Fibroblast of lung (primary cell): ENCODE results near the gene RCL1. TPM values are rescaled to one million over a fixed set of nuclear protein-coding genes. Genes with fewer than 3 reads are reported as not detected.

ENCODE experiments used
- DNase-seq, 2 donors: peaks; one replicate each; pipeline versions ENCODE4 v3.0.0 to v3.0.0-alpha.2; 2010; ENCODE audit warnings: low read depth in 2 of 2
- H2AFZ ChIP-seq: 2 replicates; pipeline ENCODE4 v1.5.1; 2012; ENCODE audit warnings: low read length, control low read depth, inconsistent platforms
- H3K27ac ChIP-seq: 2 replicates; pipeline ENCODE4 v1.5.1; 2011; ENCODE audit warnings: low read length, control low read depth; ENCODE audit not compliant: insufficient read depth
- H3K27me3 ChIP-seq: 2 replicates; pipeline ENCODE4 v1.5.1; 2011; ENCODE audit warnings: mild to moderate bottlenecking, low read length; ENCODE audit not compliant: control insufficient read depth, insufficient read depth
- H3K36me3 ChIP-seq: 2 replicates; pipeline ENCODE4 v1.5.1; 2011; ENCODE audit warnings: low read length; ENCODE audit not compliant: control insufficient read depth, insufficient read depth
- H3K4me1 ChIP-seq: 2 replicates; pipeline ENCODE4 v1.5.1; 2011; ENCODE audit warnings: low read length; ENCODE audit not compliant: control insufficient read depth, insufficient read depth; ENCODE audit errors: extremely low read depth
- H3K4me2 ChIP-seq: 2 replicates; pipeline ENCODE4 v1.5.1; 2011; ENCODE audit warnings: low read length, control low read depth; ENCODE audit not compliant: insufficient read depth; ENCODE audit errors: extremely low read depth
- H3K4me3 ChIP-seq, 4 experiments: fragments of 200-600 bp in 1 of 4; sonication (generic) in 1 of 4; replicated peaks in 1 of 4; 2 replicates each; pipeline ENCODE4 v1.5.1; 2011 to 2016; ENCODE audit warnings: low read length in 4 of 4, low read depth in 3 of 4, mild to moderate bottlenecking in 3 of 4, control low read depth in 2 of 4, inconsistent platforms in 1 of 4, mixed read lengths in 1 of 4; ENCODE audit not compliant: insufficient read depth in 1 of 4; ENCODE audit errors: control extremely low read depth in 1 of 4
- H3K79me2 ChIP-seq: 2 replicates; pipeline ENCODE4 v1.5.1; 2012; ENCODE audit warnings: mild to moderate bottlenecking, low read length, inconsistent platforms; ENCODE audit not compliant: control insufficient read depth, insufficient read depth
- H3K9ac ChIP-seq: 2 replicates; pipeline ENCODE4 v1.5.1; 2011; ENCODE audit warnings: mild to moderate bottlenecking, low read length, control low read depth; ENCODE audit not compliant: insufficient read depth
- H3K9me3 ChIP-seq: 2 replicates; pipeline ENCODE4 v1.5.1; 2012; ENCODE audit warnings: low read depth, low read length; ENCODE audit not compliant: control insufficient read depth, insufficient read depth
- H4K20me1 ChIP-seq: 2 replicates; pipeline ENCODE4 v1.5.1; 2011; ENCODE audit warnings: low read length; ENCODE audit not compliant: control insufficient read depth, insufficient read depth; ENCODE audit errors: extremely low read depth
- CTCF ChIP-seq, 2 donors: IDR thresholded peaks in 1 of 2; conservative IDR thresholded peaks in 1 of 2; 1 replicate in 1 of 2; 2 replicates in 1 of 2; pipeline ENCODE4 v1.5.1; 2011 to 2012; ENCODE audit warnings: low read length in 2 of 2, control low read depth in 1 of 2, inconsistent platforms in 1 of 2, low read depth in 1 of 2, mild to moderate bottlenecking in 1 of 2
- EZH2 ChIP-seq: IDR thresholded peaks from 2 replicates; pipeline ENCODE4 v1.5.1; 2012; ENCODE audit warnings: low read length, control low read depth, mild to moderate bottlenecking; ENCODE audit errors: missing control alignments
- polyA plus RNA-seq, 2 donors: library from polyadenylated mRNA; depleted of rRNA in 1 of 2; stranded (reverse) in 1 of 2; unstranded in 1 of 2; fragments of >200 nt; gene quantifications; 2 replicates each; pipeline ENCODE4 v1.2.1, GENCODE V29; 2011 to 2012; ENCODE audit warnings: missing spikeins in 1 of 2
- total RNA-seq: library from RNA; depleted of rRNA; stranded (reverse); fragments of >200 nt; gene quantifications from 2 replicates; pipeline ENCODE4 v1.2.1, GENCODE V29; 2014

RCL1 gene
- total and polyA plus RNA-seq, 2 donors (not counting 1 experiment from before 2014, with no cell fraction given): 5.0 to 14.5 TPM

- no peaks in the 10 kb centered on the region for H4K20me1 ChIP-seq
- no peaks in the 10 kb centered on the region for H3K9me3 ChIP-seq
- H3K27ac ChIP-seq: no peak overlapping the region
- no peaks in the 10 kb centered on the region for H3K27me3 ChIP-seq
- H3K79me2 ChIP-seq: no peaks in the 10 kb centered on the region
- no peaks in the 10 kb centered on the region for H3K4me1 ChIP-seq
- H3K36me3 ChIP-seq: no peaks in the 10 kb centered on the region
- no peak overlapping the region for H3K4me2 ChIP-seq
- TF ChIP-seq EZH2 (no peak), CTCF (conservative IDR thresholded peaks at IDR 0.05 in 1 of 2, IDR thresholded peaks at IDR 0.05 in 1 of 2; ENCODE audit: low read depth in 1 of 2, low read length in 2 of 2) (no peak)
- H3K4me3 ChIP-seq: no peak overlapping the region
- H3K9ac ChIP-seq: no peak overlapping the region
- no peak overlapping the region for H2AFZ ChIP-seq
- no peak for DNase-seq
These were observed 94.0 kb downstream of the RCL1 start for GRCh38 chr9:4886698-4887097.

GRCh38 chr9:4887556-4887955 lies 94.8 kb downstream of the RCL1 start:
- TF ChIP-seq CTCF (conservative IDR thresholded peaks at IDR 0.05 in 1 of 2, IDR thresholded peaks at IDR 0.05 in 1 of 2; ENCODE audit: low read depth in 1 of 2, low read length in 2 of 2): no peak
- no peak for TF ChIP-seq EZH2
- peak; percentile 70 to 81 for DNase-seq
- Histone ChIP-seq H3K4me1 (no peaks in the 10 kb centered on the region), H3K9ac (no peak overlapping the region), H3K36me3 (no peaks in the 10 kb centered on the region), H3K79me2 (no peaks in the 10 kb centered on the region), H3K4me3 (no peak overlapping the region), H2AFZ (no peak overlapping the region), H3K9me3 (no peaks in the 10 kb centered on the region), H3K27ac (no peak overlapping the region), H3K4me2 (no peak overlapping the region), H4K20me1 (no peaks in the 10 kb centered on the region), H3K27me3 (no peaks in the 10 kb centered on the region)

- Histone ChIP-seq H3K9ac (no peak overlapping the region), H3K27me3 (no peaks in the 10 kb centered on the region), H3K4me1 (no peaks in the 10 kb centered on the region), H3K9me3 (no peaks in the 10 kb centered on the region), H3K4me2 (no peak overlapping the region), H3K4me3 (no peak overlapping the region), H2AFZ (no peak overlapping the region), H4K20me1 (no peaks in the 10 kb centered on the region), H3K27ac (no peak overlapping the region), H3K79me2 (no peaks in the 10 kb centered on the region), H3K36me3 (no peaks in the 10 kb centered on the region)
- no peak for DNase-seq
- TF ChIP-seq CTCF (conservative IDR thresholded peaks at IDR 0.05 in 1 of 2, IDR thresholded peaks at IDR 0.05 in 1 of 2; ENCODE audit: low read depth in 1 of 2, low read length in 2 of 2) (no peak), EZH2 (no peak)
These were observed 97.5 kb downstream of the RCL1 start for GRCh38 chr9:4890242-4890641.
